GM21717 (cell line): Measurements from ENCODE around the gene SCN3B.

Experiments used
- ATAC-seq: cut with Tn5 transposase; IDR thresholded peaks from one replicate; pipeline ENCODE4 v1.9.1; 2021; ENCODE audit warnings: mild to moderate bottlenecking, moderate library complexity; ENCODE audit not compliant: unreplicated experiment

SCN3B gene

DNA sequence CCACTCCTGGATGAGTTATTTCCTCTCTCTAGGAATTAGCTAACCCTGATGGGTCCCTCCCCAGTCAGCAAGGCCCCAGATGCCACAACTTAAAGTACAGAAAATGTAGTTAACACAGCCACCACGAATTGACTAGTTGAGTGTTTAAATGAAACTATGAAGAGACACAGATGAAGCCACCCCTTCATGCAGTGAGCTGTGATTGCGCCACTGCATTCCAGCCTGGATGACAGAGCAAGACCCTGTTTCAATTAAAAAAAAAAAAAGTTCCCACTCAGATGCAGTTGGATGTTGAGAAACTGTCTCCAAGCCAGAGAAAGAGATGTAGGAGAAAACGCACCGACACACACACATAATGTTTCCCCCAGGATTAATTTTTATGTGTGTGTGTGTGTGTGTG lies 53.3 kb downstream of the SCN3B start:
- ATAC-seq = no peak

DNA sequence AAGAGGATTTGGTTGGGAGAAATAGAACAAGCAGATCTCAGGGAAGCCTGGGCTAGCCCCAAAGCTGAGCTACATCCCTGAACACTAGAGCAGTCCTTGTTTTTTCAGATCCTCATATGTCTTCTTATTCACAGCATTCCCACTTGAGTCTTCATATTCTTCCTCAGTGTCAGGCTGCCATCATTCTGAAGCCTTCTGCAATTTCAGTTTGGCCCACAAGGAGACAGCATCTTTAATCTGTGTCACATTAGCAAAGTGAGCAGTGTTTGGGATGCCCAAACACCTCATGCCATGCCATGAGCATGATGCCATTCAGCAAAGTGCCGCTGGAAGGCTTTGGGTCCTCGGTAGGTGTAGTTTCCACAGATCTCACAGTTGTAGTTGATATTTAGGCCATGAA lies 56.6 kb downstream of the SCN3B start:
- ATAC-seq = no peak

DNA sequence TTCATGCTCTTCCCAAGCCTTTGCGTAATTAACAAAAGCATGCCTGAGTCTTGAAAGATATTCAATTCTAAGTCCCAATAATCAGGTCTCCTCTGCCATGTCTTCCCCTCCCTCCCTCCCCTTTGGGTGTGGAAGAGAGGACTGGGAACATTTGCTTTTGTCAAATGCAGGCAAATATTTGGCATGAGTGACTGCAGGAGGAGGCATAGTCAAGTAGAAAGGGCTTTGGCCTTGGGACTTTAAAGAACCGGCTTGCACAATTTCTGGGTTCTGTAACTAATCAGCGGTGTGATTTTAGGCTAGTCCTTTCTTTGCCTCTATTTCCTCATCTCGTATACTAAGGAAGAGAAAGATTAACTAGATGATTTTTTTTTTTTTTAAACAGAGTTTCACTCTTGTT lies 59.5 kb downstream of the SCN3B start:
- ATAC-seq = no peak

DNA sequence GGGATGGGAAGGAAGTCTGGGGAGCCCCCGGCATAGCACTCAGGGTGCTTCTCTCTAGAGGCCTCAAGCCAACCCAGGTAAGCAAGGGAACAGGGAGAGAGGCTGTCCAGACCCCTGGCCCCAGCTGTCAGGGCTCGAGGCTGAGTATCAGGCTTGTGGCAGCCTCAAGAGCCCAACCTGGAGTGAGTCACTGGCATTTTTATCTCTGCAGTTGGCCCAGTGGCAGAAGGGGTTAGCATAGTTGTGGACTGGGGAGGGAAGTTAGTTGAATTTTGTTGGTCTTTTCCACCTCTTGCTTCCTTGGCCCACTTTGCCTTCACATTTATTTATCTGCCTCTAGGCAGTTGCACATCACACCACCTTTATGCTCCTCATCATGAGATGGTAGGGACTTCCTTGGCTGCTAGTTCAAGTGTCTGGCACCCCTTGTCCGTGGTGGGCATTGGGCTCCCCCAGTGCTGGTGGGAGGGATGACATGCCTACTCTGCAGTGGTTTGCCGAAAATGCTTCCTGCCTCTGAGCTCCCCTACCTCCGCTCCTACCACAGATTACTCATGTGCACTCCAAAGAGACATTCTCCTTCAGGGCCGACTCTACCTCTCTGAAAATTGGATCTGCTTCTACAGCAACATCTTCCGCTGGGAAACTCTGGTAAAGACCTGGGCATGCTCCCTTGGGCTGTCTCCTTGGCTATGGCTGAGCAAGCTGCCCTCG lies 60.1 kb downstream of the SCN3B start:
- ATAC-seq = no peak

DNA sequence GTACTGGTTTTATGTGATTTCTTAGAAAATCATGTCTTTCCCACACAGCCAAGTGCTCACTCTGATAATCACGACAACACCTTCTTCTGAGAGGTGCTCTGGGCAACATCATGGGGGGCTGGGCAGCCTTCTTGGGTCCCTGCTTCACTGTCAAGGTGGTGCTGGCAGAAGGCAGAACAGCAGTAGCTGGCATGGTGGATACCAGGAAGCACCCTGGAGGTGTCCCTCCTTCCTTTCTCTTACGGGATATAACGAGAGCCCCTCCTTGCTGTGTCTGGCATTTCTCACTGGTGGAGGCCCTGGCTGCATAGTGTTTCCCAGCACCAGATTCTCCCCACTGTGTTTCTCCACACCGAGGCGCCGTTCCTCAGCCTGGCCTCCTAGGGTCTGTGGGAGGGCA lies 60.9 kb downstream of the SCN3B start:
- ATAC-seq = no peak

DNA sequence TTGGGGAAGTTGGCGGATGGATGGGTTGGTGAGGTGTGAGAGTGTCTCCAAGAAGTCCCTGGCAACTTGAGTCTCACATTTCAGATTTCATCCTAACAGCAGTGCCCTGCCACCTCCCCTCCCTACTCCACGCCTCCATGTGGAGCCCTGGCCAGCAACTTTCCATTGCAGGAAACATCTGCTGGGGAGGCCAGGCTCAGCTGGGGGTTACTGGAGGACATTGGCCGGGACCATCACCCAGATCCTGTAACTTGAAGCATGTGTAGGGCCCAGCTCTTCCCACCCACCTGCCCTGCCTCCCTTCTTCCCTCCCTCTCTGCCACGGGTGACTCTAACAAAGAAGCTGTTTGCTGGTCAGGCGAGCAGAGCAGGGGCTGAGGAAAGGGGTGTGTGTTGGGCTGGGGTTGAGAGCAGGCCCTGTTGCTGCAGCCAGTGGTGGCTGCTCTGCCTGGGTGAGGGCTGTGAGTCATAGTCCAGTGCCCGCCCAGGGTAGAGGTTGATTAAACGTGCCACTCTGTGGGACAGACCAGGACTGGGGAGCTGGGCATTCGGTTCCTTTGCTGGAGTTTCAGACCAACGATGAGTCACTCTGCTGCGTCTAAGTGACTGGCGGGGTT lies 64.0 kb downstream of the SCN3B start:
- ATAC-seq = no peak

DNA sequence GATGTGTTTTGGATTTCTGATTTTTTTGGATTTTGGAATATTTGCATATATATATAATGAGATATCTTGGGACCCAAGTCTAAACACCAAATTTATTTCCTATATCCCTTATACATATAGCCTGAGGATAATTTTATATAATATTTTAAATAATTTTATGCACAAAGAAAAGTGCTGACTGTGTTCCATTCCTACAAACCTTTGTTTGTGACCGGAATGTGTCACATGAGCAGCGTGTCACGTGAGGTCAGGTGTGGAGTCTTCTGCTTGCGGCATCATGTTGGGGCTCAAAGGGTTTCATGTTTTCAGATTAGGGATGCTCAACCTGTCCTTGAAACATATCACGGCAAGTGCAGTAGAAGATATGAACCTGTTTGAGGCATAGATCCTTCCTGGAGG lies 65.6 kb downstream of the SCN3B start:
- ATAC-seq = no peak

DNA sequence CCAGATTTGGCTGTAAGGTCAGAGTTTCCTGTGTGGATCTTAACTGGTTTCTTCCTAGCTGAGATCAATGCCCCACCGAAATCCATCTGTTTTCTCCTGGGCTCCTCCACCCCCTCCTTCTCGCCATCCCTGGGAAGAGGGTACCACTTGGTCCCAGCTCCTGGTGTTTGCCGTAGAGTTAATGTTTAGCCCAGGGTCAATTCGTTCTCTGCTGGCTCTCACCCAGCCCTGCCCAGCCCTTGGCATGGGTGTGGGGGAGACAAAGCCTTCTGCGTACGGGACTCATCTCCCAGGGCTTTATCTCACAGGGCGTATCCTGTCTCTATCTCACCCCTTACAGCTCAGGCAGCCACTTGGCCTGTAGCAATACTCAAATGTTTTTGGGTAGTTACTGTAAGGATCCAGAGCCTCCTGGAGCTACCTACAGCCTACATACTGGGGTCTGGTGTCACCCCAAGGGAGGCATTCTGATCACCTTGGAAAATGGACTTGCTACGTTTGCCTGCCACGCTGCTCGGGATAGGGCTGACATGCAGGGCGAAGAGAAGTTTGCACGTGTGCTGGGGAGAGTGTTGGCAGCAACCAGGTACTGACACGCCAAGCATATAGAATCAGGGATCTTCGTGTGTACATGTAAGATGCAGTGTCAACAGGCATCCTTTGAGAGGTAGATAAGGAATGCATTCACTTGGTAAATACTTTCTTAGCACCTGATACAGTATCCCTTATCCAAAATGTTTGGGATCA lies 66.1 kb downstream of the SCN3B start:
- no peak for ATAC-seq

DNA sequence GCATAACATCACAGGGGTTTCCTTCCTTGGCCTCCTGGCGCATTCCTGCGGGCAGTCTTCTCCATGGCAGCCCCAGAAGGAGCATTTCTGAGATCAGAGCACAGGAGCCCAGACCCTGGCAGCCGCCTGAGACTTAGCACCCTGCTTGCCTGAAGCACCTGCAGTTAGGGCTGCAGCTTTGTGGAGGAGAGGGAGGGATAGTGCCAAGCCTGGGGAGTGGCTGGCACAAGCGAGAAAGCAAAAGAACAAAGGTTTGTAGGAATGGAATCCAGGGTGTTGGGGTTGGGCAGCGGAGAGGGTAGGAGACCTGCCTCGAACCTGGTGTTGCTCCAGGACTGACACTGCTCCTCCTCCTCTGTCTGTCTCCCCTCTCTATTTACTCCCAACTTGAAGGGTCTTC lies 66.9 kb downstream of the SCN3B start:
- no peak for ATAC-seq

DNA sequence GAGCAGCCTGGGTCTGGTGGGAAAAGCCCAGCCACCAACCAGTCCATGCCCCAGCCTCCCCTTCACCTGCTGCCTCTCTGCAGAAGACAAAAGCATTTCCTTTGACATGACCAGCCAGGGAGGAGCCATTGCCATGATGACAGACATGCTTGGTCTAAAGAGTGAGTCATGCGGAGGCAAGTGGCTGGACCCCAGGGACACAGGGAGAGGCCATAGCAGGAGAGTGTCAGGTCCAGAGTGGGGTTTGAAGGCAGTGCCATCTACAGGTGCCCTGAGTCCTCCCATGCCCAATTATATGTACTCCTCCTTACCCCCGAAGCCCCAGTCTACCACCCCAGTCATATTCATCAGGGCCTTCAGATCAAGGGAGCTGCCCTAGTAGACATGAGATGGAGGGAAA lies 67.4 kb downstream of the SCN3B start:
- ATAC-seq = no peak

DNA sequence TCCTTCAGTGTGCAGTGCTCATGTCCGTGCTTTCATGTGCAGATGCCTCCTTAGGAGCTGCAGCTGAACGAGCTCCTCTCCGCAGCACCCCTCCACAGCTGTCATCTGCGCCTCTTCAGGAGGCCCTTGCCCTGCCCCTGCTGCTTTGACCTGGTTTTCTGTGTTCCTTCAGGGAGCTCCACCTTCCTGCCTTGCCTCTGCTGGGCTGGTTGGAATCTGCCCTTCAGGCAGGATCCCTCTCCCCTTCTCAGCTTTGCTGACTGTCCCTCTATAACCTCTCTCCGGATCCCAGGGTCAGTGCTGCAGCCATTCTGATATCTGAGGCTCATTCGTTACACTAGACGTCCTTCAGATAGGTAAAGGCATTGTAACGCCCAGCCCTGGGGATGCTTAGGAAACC lies 67.9 kb downstream of the SCN3B start:
- no peak for ATAC-seq

DNA sequence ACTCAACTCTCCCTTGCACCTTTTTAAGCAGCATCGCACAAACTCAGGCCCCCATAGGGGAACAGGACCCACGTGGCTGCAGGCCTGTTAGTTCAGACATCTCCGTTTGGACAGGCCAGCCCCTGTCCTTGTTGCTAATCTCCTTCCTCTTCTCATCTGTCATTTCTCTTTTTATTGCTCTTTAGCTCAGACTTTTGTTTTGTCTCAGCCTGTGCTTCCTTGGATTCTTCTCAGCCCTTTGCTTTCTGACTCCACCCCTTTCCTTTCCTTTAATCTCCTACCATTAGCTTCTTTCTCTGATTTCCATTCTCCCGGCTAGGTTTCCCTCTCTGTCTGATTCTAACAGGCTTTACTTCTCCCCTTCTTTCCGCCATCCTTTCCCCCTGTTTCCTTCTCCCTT lies 68.7 kb downstream of the SCN3B start:
- no peak for ATAC-seq

DNA sequence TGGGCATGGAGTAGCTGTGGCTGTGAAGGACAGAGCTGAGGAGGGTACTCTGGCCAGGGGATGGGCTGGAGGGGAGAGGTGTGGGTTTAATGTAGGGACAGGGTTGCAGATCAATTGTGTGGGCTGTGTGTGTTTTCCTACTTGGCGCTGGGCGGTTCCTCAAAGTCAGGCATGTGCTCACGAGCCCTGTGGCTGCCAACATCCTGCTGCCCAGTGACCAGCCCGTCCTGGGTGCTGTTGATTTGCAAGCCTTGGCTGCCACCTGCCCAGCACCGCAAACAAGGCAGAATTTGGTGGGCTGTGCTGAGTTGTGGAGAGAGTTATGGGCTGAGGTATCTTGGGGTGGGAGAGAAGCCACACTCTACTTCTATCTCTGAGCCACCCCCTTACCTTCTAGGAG lies 69.2 kb downstream of the SCN3B start:
- ATAC-seq = no peak

DNA sequence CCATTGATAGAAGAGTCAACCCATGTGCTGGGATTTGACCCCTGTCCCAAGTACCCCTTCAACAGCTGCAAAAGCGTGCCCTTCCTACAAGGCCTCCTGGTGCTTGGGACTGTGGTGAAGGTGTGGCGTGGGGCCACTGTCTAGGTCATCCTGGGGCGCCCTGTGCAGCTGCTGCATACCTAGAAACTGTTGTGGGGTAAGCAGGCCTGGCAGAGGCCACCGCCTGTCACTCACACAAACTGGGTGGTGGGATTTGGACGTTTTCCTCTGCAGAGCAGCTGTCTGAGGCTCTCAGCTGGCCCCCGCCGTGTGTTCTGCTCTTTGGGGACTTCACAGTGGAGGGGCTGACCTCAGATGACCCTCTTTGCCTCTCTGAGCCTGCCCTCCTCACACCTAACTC lies 69.7 kb downstream of the SCN3B start:
- no peak for ATAC-seq

DNA sequence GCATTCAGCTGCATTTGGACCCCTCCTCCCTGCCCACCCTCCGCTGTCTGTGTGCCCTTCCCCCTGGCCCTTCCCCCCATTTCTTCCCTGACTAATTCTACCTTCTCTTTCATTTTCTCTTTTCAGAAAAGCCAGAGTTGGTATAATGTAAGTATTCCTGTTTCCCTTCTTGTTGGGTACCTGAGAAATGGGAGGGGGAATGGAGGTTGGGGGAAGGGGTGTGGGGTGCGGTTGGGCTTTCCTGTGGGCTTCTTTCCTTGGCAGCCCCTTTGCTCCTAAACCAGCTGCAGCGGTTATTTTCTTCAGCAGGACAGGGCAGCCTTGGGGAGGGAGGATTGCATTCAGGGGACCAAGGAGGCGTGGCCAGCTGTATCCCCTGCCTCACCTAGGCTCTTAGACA lies 70.2 kb downstream of the SCN3B start:
- no peak for ATAC-seq

DNA sequence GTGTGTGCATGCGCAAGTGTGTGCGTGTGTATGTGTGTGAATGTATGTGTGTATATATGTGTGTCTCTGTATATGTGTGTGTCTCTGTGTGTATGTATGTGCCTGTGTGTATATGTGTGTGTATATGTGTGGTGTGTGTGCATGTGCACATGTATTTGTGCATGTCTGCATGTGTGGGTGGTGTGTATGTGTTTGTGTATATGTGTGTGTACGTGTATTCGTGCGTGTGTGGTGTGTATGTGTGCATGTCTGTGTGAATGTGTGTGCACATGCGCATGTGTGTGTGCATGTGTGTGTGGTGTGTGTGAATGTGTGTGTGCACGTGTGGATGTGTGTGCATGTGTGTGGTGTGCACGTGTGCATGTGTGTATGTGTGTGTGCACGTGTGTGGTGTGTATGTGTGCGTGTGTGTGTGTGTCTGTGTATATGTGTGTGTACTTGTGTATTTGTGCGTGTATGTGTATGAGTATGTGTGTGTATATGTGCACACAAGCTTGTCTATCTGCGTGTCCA lies 71.4 kb downstream of the SCN3B start:
- no peak for ATAC-seq

DNA sequence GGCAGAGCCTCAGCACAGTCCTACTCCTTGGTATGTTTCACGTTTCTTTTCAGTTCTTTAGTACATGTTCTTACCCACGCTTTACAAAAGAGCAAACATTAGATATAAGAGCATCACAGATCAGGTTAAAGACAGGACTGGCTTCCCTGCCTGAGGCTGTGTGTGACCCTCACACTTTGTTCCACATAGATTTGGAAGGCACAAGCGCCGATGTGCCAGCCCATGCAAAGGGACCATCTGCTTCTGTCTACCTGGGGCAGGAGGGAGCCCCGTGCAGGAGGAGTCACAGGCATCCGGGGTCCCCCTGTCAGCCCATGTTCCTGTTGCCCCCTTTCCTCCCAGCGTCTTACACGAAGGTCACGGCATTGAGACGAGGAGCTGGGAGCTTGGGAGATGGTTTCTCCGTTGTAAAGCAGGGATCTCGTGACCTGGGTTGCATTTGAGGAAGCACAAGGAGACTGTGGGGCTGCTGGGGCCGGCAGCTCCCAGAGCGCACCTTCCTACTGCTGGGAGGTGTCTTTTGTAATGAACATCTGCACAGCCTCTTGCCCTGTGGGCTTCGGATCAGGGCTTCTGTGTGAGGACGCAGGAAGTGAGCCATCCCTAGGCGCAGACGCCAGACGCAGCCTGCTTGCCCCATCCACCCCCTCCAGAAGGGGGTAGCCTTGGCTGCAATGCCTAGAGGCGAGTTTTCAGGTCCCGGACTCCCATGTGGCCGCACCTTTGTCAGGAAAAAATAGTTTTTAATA lies 72.6 kb downstream of the SCN3B start:
- no peak for ATAC-seq

DNA sequence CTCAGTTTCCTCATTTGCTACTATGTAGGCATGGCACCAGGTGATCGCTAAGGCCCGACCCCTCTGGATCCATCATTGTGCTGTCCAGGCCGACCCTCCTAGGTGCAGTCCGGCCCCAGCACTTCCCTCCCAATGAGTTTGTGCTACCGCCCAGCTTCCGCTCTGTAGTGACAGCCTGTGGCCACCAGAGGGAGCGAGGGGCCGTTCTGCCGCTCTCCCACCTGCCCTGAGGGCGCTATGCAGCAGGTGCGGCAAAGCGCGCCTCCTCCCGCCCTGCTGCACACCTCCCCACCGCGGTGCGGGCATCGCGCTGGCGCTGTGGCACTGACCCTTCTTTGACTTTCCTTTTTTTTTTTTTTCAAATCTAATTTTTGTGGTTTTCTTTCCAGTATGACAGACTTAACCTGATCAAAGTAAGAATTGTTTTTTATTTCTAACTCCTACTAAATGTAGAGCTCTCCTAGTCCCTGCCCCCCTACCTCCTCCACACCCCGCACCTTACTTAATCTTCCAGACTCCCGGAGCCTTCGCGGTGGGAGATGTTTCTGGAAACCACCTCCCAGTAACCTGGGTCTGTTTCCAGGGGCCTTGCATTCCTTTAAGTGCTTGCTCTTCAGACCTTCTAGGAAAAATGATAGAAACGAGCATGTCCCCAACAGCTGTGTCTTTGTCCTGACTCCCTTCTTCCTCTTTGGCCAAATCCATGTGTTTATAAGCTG lies 73.7 kb downstream of the SCN3B start:
- peak; percentile 85 for ATAC-seq

DNA sequence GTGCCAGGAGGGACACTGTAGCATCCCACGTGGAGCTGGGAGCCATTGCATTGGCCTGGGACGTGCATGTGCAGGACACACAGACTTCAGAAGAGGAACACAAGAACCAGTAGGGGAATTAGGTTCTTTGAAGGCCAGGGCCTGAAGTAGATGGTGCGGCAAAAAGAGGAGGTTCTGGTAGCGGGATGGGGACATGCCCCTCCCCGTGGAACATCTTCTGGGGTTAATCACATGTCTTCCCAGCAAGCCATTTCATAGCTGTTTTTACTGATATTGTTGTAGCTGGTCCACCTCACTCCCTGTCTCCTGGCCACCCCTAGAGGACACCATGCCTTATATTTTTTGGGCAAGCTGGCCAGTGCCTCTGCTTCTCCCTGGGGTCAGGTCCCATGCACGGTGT lies 74.3 kb downstream of the SCN3B start:
- no peak for ATAC-seq

DNA sequence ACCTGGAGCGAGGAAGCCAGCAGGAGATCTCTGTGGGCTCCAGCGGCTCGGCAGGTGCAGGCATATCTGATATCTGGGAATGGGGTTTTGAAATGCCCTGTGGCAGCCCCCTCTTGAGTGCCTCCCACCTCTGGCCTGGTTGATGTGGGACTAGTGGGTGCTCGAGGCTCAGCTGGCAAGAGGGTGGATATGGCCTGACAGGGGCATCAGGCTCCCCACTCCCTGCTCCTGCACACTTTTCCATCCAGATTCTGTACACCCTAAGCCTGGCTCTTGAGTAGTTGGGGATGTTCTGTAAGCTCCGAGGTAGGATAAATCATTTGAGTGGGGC lies 75.0 kb downstream of the SCN3B start:
- no peak for ATAC-seq
